GM21360 (cell line): ENCODE data around the gene CSNK2A3.

Experiments used
- ATAC-seq: cut with Tn5 transposase; IDR thresholded peaks from one replicate; pipeline ENCODE4 v1.9.1; 2021; ENCODE audit warnings: mild to moderate bottlenecking, moderate library complexity; ENCODE audit not compliant: unreplicated experiment

Gene CSNK2A3

DNA sequence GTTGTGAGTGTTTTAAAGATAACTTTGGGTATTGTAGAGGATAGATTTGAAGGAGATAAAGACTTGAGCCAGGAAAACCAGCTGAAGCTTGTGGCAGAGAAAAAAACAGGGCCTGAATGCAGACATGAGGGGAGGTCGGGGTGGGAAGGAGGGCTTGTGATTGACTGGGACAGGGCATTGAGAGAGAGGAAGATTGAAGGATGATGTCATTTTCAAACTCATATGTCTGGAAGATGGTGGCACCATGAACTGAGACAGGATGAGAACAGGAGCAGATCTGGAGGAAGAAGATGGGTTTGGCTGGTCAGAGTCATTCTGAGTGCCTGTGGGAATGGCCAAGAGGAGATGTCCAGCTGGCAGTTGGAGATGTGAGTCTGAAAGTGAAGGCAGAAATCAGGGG, 14.7 kb downstream of the CSNK2A3 start:
- no peak for ATAC-seq

DNA sequence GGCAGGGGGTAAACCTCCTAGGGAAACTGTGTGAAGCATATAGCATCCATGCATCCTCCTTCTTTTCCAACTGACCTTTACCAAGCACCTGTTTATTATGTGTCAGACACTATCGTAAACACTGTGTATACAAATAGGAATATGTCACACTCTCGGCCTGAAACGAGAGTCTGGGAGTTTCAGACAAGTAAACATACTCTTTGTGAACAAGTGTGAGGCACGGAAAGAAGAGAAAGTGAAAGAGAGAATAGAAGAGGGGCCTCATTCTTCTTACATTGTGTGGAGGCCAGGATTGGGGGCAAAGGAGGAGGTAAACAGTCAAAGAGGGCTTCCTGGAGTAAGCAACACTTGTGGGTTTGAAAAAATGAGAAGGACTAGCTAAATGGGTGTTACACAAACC, 16.4 kb downstream of the CSNK2A3 start:
- no peak for ATAC-seq

DNA sequence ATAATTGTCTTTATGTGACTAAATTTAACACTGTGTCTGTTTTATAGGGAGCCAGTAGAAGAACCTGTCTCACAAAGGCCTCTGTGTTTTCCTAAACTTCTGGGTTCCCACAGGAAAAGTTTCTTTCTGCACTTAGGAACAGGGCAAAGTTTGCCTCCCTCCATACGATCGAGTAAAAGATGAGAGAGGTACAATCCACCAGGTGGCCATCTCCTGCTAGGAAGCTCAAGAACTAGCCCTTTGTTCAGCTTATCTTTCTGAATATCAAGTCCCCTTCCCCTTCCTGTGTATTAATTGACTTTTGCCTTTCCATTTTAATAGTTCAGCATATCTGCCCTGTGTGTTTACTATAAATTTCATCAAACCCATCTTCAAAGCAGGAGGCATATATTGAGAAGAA, 18.0 kb downstream of the CSNK2A3 start:
- ATAC-seq, result no peak

GRCh38 chr11:11334607-11335006, 18.4 kb downstream of the CSNK2A3 start:
- ATAC-seq, result no peak

- no peak for ATAC-seq
Observed at GRCh38 chr11:11332141-11332710, 20.8 kb downstream of the CSNK2A3 start.

DNA sequence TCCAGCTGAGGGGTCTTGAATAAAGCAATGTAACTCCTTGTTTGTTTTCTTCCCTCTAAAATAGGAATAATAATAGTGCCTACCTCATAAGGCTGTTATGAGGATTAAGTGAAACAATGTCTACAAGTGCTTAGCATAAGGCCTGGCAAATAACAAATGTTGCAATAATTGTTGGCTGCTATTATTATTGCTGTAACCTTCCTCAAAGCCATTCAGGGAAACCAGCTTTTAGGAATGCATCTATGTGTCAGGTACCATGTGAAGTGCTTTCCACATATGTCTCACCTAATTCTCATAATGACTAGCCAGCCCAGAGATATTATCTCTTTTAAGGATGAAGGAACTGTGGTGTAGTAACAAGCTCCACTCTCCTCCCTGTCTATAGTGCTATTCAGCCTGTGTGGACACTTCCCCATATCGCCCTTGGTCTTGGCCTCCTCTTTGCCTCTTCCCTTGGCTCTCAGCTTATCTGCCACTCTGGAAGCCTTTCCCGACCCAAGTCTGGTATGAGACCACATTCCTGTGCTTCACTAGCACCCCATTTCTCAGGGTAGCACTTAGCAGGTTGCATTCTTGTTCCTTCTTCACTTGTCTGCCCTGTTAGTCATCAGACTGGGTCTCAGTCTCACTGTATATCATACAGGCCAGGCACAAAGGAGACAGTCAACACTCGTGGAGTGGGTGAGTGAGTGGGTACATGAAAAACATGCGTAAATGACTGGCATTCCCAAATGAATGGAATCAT, 23.8 kb downstream of the CSNK2A3 start:
- ATAC-seq, result no peak

- no peak for ATAC-seq
Observed at GRCh38 chr11:11324090-11324489, 29.0 kb downstream of the CSNK2A3 start.

- ATAC-seq, result no peak
Observed at GRCh38 chr11:11322101-11322500, 30.9 kb downstream of the CSNK2A3 start.

DNA sequence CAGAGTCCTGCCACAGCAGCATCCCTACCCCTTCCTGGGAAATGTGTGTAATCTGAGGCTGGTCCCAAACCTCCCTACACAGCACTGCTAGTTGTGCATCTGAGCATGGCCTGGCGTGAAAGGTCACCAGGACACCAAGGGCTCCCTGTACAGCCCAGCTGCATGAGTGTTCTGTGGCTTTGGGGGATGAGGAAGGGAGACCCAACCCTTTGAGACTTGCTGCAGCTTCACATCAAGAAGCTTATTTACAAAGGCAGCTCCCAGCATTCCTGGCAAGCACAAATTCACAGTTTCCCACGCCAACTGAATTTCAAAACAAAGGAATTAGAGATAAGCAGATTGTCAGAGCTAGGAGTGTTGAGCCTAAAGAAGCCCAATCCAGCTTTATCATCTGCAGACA, 32.2 kb downstream of the CSNK2A3 start:
- ATAC-seq, result no peak

- no peak for ATAC-seq
Observed at GRCh38 chr11:11318961-11319360, 34.1 kb downstream of the CSNK2A3 start.

DNA sequence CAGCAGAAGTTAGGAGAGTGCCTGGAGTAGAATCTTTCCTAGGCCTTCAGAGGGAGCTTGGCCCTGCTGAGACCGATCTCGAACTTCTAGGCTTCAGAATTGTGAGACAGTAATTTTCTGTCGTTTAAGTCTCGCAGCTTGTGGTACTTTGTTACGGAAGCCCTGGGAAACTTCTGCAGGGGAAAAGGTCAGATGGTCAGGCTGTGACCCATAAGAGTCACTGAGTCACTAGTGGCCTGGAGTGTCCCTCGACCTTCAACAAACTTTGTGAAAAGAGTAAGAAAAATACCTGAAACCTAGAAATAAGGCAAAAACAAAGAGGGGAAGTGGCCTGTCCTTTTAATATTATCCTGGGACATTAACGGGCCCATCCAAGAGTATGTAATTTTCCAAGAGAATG, 34.6 kb downstream of the CSNK2A3 start:
- no peak for ATAC-seq

- ATAC-seq, result no peak
Observed at GRCh38 chr11:11316651-11317230, 36.3 kb downstream of the CSNK2A3 start.

GRCh38 chr11:11313902-11314692, 39.0 kb downstream of the CSNK2A3 start:
- ATAC-seq, result no peak

GRCh38 chr11:11313426-11313825, 39.6 kb downstream of the CSNK2A3 start:
- ATAC-seq, result no peak

DNA sequence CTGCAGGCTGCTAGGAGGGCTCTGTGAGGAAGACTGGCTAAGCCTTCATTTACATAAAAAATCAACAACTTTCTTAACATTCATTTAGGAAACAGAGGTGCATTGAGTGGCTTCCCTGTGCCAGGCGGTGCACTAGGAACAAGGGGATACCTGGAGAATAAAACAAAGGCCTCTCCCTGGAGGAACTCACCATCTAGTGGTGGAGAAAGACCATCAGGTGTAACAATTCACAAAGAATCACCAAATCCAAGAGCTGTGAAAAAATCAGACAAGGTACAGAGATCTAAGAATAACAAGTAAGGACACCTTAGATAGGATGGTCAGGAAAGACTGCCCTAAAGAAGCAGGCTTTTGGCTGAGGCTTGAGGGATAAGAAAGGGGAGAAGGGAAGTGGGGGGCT, 40.3 kb downstream of the CSNK2A3 start:
- ATAC-seq, result no peak

- no peak for ATAC-seq
Observed at GRCh38 chr11:11311169-11311568, 41.9 kb downstream of the CSNK2A3 start.

DNA sequence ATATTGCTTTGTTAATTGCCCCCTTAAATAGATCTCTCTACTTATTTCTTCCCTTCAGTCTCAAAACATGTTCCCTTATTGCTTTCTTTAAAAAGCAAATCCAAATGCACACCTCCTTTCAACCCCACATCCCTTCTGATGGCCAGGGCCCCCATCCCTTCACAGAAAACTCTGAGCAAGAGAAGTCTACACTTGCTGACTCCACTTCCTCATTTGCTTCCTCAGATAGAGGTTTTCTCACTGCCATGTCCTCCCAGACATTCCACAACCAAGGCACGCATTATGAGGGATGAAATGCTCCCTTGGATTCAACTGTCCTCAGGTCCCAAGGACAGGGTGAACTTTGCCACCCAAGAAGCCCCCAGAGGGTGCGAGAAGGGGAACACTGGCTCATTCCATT, 43.1 kb downstream of the CSNK2A3 start:
- no peak for ATAC-seq

DNA sequence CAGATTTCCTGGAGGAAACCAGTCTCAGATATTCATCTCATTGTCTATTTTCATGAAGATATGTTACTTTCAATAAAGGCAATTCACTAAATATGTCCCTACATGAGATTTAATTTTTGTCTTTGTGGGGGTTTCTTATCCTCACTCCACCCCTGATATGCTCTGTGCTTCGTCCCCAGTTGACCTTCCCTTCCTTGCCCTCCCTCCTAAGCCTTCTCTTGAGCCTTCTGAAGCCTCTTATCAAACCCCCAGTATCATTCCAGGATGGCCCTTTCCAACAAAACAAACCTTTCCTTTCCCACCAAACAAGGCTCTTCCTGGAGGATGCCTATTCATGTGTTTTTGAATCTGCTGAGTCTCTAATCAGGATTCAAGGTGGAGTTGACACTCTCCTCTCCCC, 44.8 kb downstream of the CSNK2A3 start:
- no peak for ATAC-seq

- no peak for ATAC-seq
Observed at GRCh38 chr11:11306855-11307254, 46.2 kb downstream of the CSNK2A3 start.

GRCh38 chr11:11304550-11304949, 48.5 kb downstream of the CSNK2A3 start:
- no peak for ATAC-seq

DNA sequence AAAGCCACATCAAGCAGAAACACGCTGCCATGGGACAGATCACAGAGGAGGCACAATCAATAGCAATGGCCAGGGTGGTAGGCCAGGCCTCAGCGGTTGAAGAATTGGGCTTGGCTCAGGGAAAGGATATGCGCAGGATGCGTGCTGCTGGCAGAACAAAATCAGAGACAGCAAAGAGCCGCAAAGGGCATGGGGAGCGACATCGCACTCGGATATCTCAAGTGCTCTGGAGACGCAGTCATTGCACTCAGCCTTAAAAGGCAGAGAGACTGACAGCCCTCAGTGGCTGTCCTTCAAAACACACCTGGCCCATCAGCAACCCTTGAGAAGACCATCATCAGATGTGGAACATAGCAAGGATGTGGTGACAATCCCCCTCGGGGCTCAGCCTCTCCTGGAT, 50.5 kb downstream of the CSNK2A3 start:
- ATAC-seq, result no peak
